ENCODE results near the gene ZNF280C.
"Not testable (repeated sequence)": the region's sequence is repeated elsewhere in the genome, so short reads cannot be mapped to it uniquely, and the experiment has no call there.

Gene ZNF280C

GRCh38 chrX:130268449-130269170, at the start of gene ZNF280C:
ZNF280C (minus strand) TSS chrX:130268899; CDS start chrX:130260449, 8,450 bp downstream.
- DNase-seq: peak; percentile 97

GRCh38 chrX:130304587-130305368, 36.1 kb upstream of the ZNF280C start:
- peak; percentile 7 for DNase-seq

GRCh38 chrX:130301977-130302376, 33.3 kb upstream of the ZNF280C start:
- no peak for DNase-seq

GRCh38 chrX:130301405-130301804, 32.7 kb upstream of the ZNF280C start:
- DNase-seq: no peak

GRCh38 chrX:130300010-130300282, 31.2 kb upstream of the ZNF280C start:
- DNase-seq: peak; percentile 1

GRCh38 chrX:130299279-130300009, 30.7 kb upstream of the ZNF280C start:
- DNase-seq: no peak

GRCh38 chrX:130296743-130297142, 28.0 kb upstream of the ZNF280C start:
- DNase-seq: no peak

GRCh38 chrX:130296297-130296678, 27.6 kb upstream of the ZNF280C start:
- DNase-seq: no peak

GRCh38 chrX:130295519-130296296, 27.0 kb upstream of the ZNF280C start:
- no peak for DNase-seq

- DNase-seq: no peak
Observed at GRCh38 chrX:130287071-130287770, 18.5 kb upstream of the ZNF280C start.

GRCh38 chrX:130285710-130286109, 17.0 kb upstream of the ZNF280C start:
- DNase-seq: no peak

- no peak for DNase-seq
Observed at GRCh38 chrX:130285069-130285620, 16.4 kb upstream of the ZNF280C start.

GRCh38 chrX:130282151-130282550, 13.5 kb upstream of the ZNF280C start:
- DNase-seq: no peak

GRCh38 chrX:130280901-130281300, 12.2 kb upstream of the ZNF280C start:
- DNase-seq: no peak

- DNase-seq: not testable (repeated sequence)
Observed at GRCh38 chrX:130272253-130272652, 3.6 kb upstream of the ZNF280C start.

GRCh38 chrX:130269391-130269790, 692 bp upstream of the ZNF280C start:
- DNase-seq: not testable (repeated sequence)

GRCh38 chrX:130267956-130268448, 697 bp downstream of the ZNF280C start:
- peak; percentile 14 for DNase-seq

GRCh38 chrX:130264573-130264972, 4.1 kb downstream of the ZNF280C start:
- DNase-seq: peak; percentile 6

GRCh38 chrX:130263016-130263415, 5.7 kb downstream of the ZNF280C start:
- DNase-seq: no peak

GRCh38 chrX:130262231-130262630, 6.5 kb downstream of the ZNF280C start:
- no peak for DNase-seq

- no peak for DNase-seq
Observed at GRCh38 chrX:130261296-130261893, 7.3 kb downstream of the ZNF280C start.

Measured in hematopoietic multipotent progenitor cell treated with erythropoietin and hydrocortisone succinate and interleukin-3 and kit ligand, for 4 days (in vitro differentiated cells).